Measurements from ENCODE around the gene BRD9. TPM values are rescaled to one million over a fixed set of nuclear protein-coding genes. Genes with fewer than 3 reads are reported as not detected.

Gene BRD9
- total and polyA plus RNA-seq, 2 experiments from 2014 or later: 17.8 to 20.3 TPM

DNA sequence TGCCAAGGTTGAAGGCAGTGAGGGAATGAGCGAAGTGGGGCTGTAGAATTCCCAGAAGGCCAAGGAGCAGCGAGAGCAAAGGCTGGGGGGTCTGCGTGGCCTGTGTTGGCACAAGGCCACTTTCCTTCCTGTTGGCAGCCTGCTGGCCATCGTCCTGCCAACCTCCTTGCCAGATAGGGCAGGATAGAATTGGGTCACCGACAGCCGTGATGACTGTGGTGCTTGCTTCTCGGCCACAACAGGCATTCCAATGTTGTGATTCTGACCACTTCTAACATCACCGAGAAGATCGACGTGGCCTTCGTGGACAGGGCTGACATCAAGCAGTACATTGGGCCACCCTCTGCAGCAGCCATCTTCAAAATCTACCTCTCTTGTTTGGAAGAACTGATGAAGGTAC, 19.0 kb upstream of the BRD9 start:
- no peaks in the 10 kb centered on the region for H3K9me3 ChIP-seq (ENCODE audit: low read depth)
- H3K27ac ChIP-seq: no peak overlapping the region
- no peaks in the 10 kb centered on the region for H3K4me1 ChIP-seq (ENCODE audit: insufficient read depth)
- H4K20me1 ChIP-seq (ENCODE audit: insufficient read depth, poor library complexity, severe bottlenecking): no peaks in the 10 kb centered on the region
- no peak for DNase-seq (ENCODE audit: low spot score)
- H3K9me2 ChIP-seq (replicated peaks; ENCODE audit: insufficient read depth): no peaks in the 10 kb centered on the region
- H3K4me2 ChIP-seq: no peak overlapping the region
- TF ChIP-seq EZH2phosphoT487 (IDR thresholded peaks at IDR 0.05; ENCODE audit: low read depth, severe bottlenecking, unreplicated experiment): no peak
- TF ChIP-seq, protein P1, sequence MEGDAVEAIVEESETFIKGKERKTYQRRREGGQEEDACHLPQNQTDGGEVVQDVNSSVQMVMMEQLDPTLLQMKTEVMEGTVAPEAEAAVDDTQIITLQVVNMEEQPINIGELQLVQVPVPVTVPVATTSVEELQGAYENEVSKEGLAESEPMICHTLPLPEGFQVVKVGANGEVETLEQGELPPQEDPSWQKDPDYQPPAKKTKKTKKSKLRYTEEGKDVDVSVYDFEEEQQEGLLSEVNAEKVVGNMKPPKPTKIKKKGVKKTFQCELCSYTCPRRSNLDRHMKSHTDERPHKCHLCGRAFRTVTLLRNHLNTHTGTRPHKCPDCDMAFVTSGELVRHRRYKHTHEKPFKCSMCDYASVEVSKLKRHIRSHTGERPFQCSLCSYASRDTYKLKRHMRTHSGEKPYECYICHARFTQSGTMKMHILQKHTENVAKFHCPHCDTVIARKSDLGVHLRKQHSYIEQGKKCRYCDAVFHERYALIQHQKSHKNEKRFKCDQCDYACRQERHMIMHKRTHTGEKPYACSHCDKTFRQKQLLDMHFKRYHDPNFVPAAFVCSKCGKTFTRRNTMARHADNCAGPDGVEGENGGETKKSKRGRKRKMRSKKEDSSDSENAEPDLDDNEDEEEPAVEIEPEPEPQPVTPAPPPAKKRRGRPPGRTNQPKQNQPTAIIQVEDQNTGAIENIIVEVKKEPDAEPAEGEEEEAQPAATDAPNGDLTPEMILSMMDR (IDR thresholded peaks at IDR 0.05; ENCODE audit: poor library complexity): no peak
- no peak for TF ChIP-seq EZH2 (IDR thresholded peaks at IDR 0.05; ENCODE audit: borderline replicate concordance)
- WGBS (ENCODE audit: low lambda C conversion rate, missing lambda C conversion rate): 98% methylated on average over 11 of the region's 11 CpGs
- no peak overlapping the region for H3K4me3 ChIP-seq
- H3K79me2 ChIP-seq: no peaks in the 10 kb centered on the region
- H3K36me3 ChIP-seq (replicated peaks; ENCODE audit: insufficient read depth, low read depth): no peaks in the 10 kb centered on the region
- no peaks in the 10 kb centered on the region for H3K27me3 ChIP-seq
- H2AFZ ChIP-seq: no peak overlapping the region

- no peaks in the 10 kb centered on the region for H3K27me3 ChIP-seq
- no peak for DNase-seq (ENCODE audit: low spot score)
Observed at GRCh38 chr5:910769-911160, 18.2 kb upstream of the BRD9 start.

GRCh38 chr5:909994-910768, 17.6 kb upstream of the BRD9 start:
- H4K20me1 ChIP-seq (ENCODE audit: insufficient read depth, poor library complexity, severe bottlenecking): no peaks in the 10 kb centered on the region
- H2AFZ ChIP-seq: no peak overlapping the region
- WGBS (ENCODE audit: low lambda C conversion rate, missing lambda C conversion rate): 96% methylated on average over 18 of the region's 18 CpGs
- H3K79me2 ChIP-seq: no peaks in the 10 kb centered on the region
- H3K4me2 ChIP-seq: no peak overlapping the region
- H3K4me3 ChIP-seq: no peak overlapping the region
- H3K9me2 ChIP-seq (replicated peaks; ENCODE audit: insufficient read depth): no peaks in the 10 kb centered on the region
- H3K27me3 ChIP-seq: no peaks in the 10 kb centered on the region
- no peak overlapping the region for H3K27ac ChIP-seq
- H3K36me3 ChIP-seq (replicated peaks; ENCODE audit: insufficient read depth, low read depth): no peaks in the 10 kb centered on the region
- H3K4me1 ChIP-seq (ENCODE audit: insufficient read depth): no peaks in the 10 kb centered on the region
- DNase-seq (ENCODE audit: low spot score): no peak
- H3K9me3 ChIP-seq (ENCODE audit: low read depth): no peaks in the 10 kb centered on the region
- no peak for TF ChIP-seq EZH2 (IDR thresholded peaks at IDR 0.05; ENCODE audit: borderline replicate concordance)
- TF ChIP-seq, protein P1 (IDR thresholded peaks at IDR 0.05; ENCODE audit: poor library complexity): no peak

More at GRCh38 chr5:910769-911160, 18.2 kb upstream of the BRD9 start:
- no peak overlapping the region for H2AFZ ChIP-seq
- H3K9me3 ChIP-seq (ENCODE audit: low read depth): no peaks in the 10 kb centered on the region
- H3K36me3 ChIP-seq (replicated peaks; ENCODE audit: insufficient read depth, low read depth): no peaks in the 10 kb centered on the region
- H3K4me1 ChIP-seq (ENCODE audit: insufficient read depth): no peaks in the 10 kb centered on the region
- TF ChIP-seq, protein P1 (IDR thresholded peaks at IDR 0.05; ENCODE audit: poor library complexity): no peak
- TF ChIP-seq EZH2phosphoT487 (IDR thresholded peaks at IDR 0.05; ENCODE audit: low read depth, severe bottlenecking, unreplicated experiment) (no peak), EZH2 (IDR thresholded peaks at IDR 0.05; ENCODE audit: borderline replicate concordance) (no peak)
- 94% methylated on average over 7 of the region's 7 CpGs for WGBS (ENCODE audit: low lambda C conversion rate, missing lambda C conversion rate)
- H3K4me3 ChIP-seq: no peak overlapping the region
- no peaks in the 10 kb centered on the region for H3K79me2 ChIP-seq
- H4K20me1 ChIP-seq (ENCODE audit: insufficient read depth, poor library complexity, severe bottlenecking): no peaks in the 10 kb centered on the region
- no peak overlapping the region for H3K4me2 ChIP-seq
- H3K9me2 ChIP-seq (replicated peaks; ENCODE audit: insufficient read depth): no peaks in the 10 kb centered on the region
- H3K27ac ChIP-seq: no peak overlapping the region
